Measurements from ENCODE around the gene ANKRD66. TPM values are rescaled to one million over a fixed set of nuclear protein-coding genes. Genes with fewer than 3 reads are reported as not detected.

ANKRD66 gene
- polyA plus RNA-seq, 2 of the 4 experiments (the other 2 are of a cell fraction) = not detected

- DNase-seq (ENCODE audit: low read depth in 1 of 2, low spot score in 1 of 2) (no peak), ATAC-seq (no peak), FAIRE-seq (no peak)
- no peak overlapping the region for H3K4me2 ChIP-seq
- no peak for TF ChIP-seq JUN (IDR thresholded peaks at IDR 0.05)
- no peaks in the 10 kb centered on the region for H3K4me1 ChIP-seq
- ChIA-PET CTCF (no interaction called here), POLR2A (no interaction called here)
- H3K27ac ChIP-seq = no peak overlapping the region
- no peaks in the 10 kb centered on the region for H3K9me3 ChIP-seq
- H3K4me3 ChIP-seq = no peak overlapping the region
These were observed 9.8 kb upstream of the ANKRD66 start for GRCh38 chr6:46736906-46737305.

DNA sequence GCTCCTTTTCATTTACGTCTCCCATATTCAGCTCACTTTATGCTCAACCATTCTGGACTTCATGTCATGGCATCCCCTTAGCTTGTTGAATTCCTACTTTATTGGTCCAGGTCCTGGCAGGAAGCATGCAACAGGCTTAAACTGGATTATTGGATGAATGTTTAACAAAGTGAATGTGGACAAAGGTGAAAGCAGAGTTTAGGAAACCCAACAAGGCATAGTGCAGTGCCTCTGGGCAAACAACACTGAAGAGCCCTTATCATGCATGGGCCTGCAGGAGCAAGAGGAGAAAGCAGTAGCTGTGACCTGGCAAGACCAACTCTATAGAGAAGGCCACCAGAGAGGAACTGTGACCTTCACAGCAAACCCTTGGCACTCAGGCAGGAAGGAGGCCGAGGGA lies 5.3 kb upstream of the ANKRD66 start:
- no peak overlapping the region for H3K27ac ChIP-seq
- H3K9me3 ChIP-seq = no peaks in the 10 kb centered on the region
- 50% methylated on average over 2 of the region's 2 CpGs for WGBS (ENCODE audit: missing lambda C conversion rate)
- no peaks in the 10 kb centered on the region for H3K4me1 ChIP-seq
- no peak overlapping the region for H3K4me3 ChIP-seq
- H3K4me2 ChIP-seq = no peak overlapping the region
- ATAC-seq (no peak), DNase-seq (ENCODE audit: low read depth in 1 of 2, low spot score in 1 of 2) (no peak), FAIRE-seq (no peak)
- ChIA-PET POLR2A (no interaction called here), CTCF (no interaction called here)
- TF ChIP-seq, protein P1, sequence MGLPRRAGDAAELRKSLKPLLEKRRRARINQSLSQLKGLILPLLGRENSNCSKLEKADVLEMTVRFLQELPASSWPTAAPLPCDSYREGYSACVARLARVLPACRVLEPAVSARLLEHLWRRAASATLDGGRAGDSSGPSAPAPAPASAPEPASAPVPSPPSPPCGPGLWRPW (IDR thresholded peaks at IDR 0.05) = no peak
- no peak for TF ChIP-seq SREBF2 (IDR thresholded peaks at IDR 0.05)
- TF ChIP-seq MYC (IDR thresholded peaks at IDR 0.05; ENCODE audit: borderline replicate concordance, low read length) = no peak
- TF ChIP-seq, protein P2, sequence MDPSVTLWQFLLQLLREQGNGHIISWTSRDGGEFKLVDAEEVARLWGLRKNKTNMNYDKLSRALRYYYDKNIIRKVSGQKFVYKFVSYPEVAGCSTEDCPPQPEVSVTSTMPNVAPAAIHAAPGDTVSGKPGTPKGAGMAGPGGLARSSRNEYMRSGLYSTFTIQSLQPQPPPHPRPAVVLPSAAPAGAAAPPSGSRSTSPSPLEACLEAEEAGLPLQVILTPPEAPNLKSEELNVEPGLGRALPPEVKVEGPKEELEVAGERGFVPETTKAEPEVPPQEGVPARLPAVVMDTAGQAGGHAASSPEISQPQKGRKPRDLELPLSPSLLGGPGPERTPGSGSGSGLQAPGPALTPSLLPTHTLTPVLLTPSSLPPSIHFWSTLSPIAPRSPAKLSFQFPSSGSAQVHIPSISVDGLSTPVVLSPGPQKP (IDR thresholded peaks at IDR 0.05; ENCODE audit: low read depth, low read length) = no peak
- no peak for TF ChIP-seq REST (IDR thresholded peaks at IDR 0.05)
- TF ChIP-seq, protein P3, sequence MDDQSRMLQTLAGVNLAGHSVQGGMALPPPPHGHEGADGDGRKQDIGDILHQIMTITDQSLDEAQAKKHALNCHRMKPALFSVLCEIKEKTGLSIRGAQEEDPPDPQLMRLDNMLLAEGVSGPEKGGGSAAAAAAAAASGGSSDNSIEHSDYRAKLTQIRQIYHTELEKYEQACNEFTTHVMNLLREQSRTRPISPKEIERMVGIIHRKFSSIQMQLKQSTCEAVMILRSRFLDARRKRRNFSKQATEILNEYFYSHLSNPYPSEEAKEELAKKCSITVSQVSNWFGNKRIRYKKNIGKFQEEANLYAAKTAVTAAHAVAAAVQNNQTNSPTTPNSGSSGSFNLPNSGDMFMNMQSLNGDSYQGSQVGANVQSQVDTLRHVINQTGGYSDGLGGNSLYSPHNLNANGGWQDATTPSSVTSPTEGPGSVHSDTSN (IDR thresholded peaks at IDR 0.05) = no peak
- TF ChIP-seq POLR2AphosphoS2 (conservative IDR thresholded peaks at IDR 0.05; ENCODE audit: low read length) = no peak
- TF ChIP-seq NR3C1 (IDR thresholded peaks at IDR 0.05) = no peak
- TF ChIP-seq KDM1A (IDR thresholded peaks at IDR 0.05; ENCODE audit: low read depth) = no peak
- no peak for TF ChIP-seq HOXB5 (CRISPR knock-in tag; IDR thresholded peaks at IDR 0.05)
- TF ChIP-seq, protein P4, sequence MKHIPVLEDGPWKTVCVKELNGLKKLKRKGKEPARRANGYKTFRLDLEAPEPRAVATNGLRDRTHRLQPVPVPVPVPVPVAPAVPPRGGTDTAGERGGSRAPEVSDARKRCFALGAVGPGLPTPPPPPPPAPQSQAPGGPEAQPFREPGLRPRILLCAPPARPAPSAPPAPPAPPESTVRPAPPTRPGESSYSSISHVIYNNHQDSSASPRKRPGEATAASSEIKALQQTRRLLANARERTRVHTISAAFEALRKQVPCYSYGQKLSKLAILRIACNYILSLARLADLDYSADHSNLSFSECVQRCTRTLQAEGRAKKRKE (CRISPR knock-in tag; IDR thresholded peaks at IDR 0.05; ENCODE audit: low read depth) = no peak
- TF ChIP-seq ZC3H11A (IDR thresholded peaks at IDR 0.05) = no peak
- TF ChIP-seq RFX5 (IDR thresholded peaks at IDR 0.05) = no peak
- no peak for TF ChIP-seq CHD4 (IDR thresholded peaks at IDR 0.05; ENCODE audit: borderline replicate concordance)
- no peak for TF ChIP-seq EHF (CRISPR knock-in tag; IDR thresholded peaks at IDR 0.05)

DNA sequence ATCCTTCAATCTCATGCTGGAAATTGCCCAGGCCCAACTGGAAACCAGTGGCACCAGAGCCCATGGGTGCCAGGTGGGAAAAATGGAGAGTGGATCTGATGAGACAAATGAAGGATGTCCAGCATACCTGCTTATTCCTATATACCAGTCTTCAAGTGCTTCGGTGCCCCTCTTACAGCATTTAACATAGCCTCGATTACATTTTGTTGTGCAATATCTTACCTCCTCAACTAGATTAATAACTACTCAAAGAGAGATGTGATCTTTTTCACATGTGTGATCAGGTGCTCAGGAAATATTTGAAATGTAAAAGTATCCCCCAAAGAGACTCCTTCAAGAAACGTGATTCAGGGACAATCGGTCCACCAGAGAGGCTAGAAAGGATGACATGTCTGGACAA lies 4.8 kb upstream of the ANKRD66 start:
- Histone ChIP-seq H3K9me3 (no peaks in the 10 kb centered on the region), H3K27ac (no peak overlapping the region), H3K4me1 (no peaks in the 10 kb centered on the region), H3K4me2 (no peak overlapping the region), H3K4me3 (no peak overlapping the region)
- no peak for TF ChIP-seq NFE2L2 (conservative IDR thresholded peaks at IDR 0.05; ENCODE audit: low read length)
- no peak for TF ChIP-seq SREBF2 (IDR thresholded peaks at IDR 0.05)
- TF ChIP-seq, protein P5, sequence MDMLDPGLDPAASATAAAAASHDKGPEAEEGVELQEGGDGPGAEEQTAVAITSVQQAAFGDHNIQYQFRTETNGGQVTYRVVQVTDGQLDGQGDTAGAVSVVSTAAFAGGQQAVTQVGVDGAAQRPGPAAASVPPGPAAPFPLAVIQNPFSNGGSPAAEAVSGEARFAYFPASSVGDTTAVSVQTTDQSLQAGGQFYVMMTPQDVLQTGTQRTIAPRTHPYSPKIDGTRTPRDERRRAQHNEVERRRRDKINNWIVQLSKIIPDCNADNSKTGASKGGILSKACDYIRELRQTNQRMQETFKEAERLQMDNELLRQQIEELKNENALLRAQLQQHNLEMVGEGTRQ (IDR thresholded peaks at IDR 0.05) = no peak
- TF ChIP-seq, protein P4 (CRISPR knock-in tag; IDR thresholded peaks at IDR 0.05; ENCODE audit: low read depth) = no peak
- TF ChIP-seq PHF8 (IDR thresholded peaks at IDR 0.05; ENCODE audit: borderline replicate concordance, low read depth) = no peak
- TF ChIP-seq, protein P3 (IDR thresholded peaks at IDR 0.05) = no peak
- CTCF ChIA-PET = no interaction called here
- ATAC-seq (no peak), DNase-seq (ENCODE audit: low read depth in 1 of 2, low spot score in 1 of 2) (no peak), FAIRE-seq (no peak)
- POLR2A ChIA-PET = no interaction called here
- 59% methylated on average over 4 of the region's 4 CpGs for WGBS (ENCODE audit: missing lambda C conversion rate)
